CD14-positive monocyte (primary cell): ENCODE measurements around the gene TMEM132D. TPM values are rescaled to one million over a fixed set of nuclear protein-coding genes. Genes with fewer than 3 reads are reported as not detected.

Experiments used
- DNase-seq, 3 donors: peaks; one replicate each; pipeline ENCODE4 v3.0.0-alpha.2; 2011 to 2022
- H2AFZ ChIP-seq: 2 replicates; pipeline ENCODE4 v1.6.0; 2012; ENCODE audit warnings: mild to moderate bottlenecking, low read depth, low read length, inconsistent platforms; ENCODE audit not compliant: insufficient read depth, poor library complexity, severe bottlenecking
- H3K27ac ChIP-seq, 2 donors: 1 replicate in 1 of 2; 2 replicates in 1 of 2; pipeline ENCODE4 v1.5.1; 2012 to 2013; ENCODE audit warnings: low read length in 2 of 2, control low read depth in 1 of 2, inconsistent platforms in 1 of 2, low read depth in 1 of 2, mild to moderate bottlenecking in 1 of 2
- H3K27me3 ChIP-seq, 2 donors: one replicate each; pipeline versions ENCODE4 v1.6.0 to v1.6.1; 2011 to 2013; ENCODE audit warnings: low read length in 2 of 2; ENCODE audit not compliant: control insufficient read depth in 2 of 2, insufficient read depth in 2 of 2
- H3K36me3 ChIP-seq, 2 donors: replicated peaks in 1 of 2; 1 replicate in 1 of 2; 2 replicates in 1 of 2; pipeline versions ENCODE4 v1.5.1 to v1.6.1; 2012 to 2013; ENCODE audit warnings: low read length in 2 of 2, control low read depth in 1 of 2, inconsistent platforms in 1 of 2, mild to moderate bottlenecking in 1 of 2; ENCODE audit not compliant: insufficient read depth in 2 of 2, control insufficient read depth in 1 of 2
- H3K4me1 ChIP-seq, 2 donors: 1 replicate in 1 of 2; 2 replicates in 1 of 2; pipeline versions ENCODE4 v1.5.1 to v1.6.1; 2012 to 2013; ENCODE audit warnings: low read length in 2 of 2, control low read depth in 1 of 2, inconsistent platforms in 1 of 2, mild to moderate bottlenecking in 1 of 2, moderate library complexity in 1 of 2; ENCODE audit not compliant: insufficient read depth in 2 of 2, control insufficient read depth in 1 of 2
- H3K4me2 ChIP-seq: replicated peaks from 2 replicates; pipeline ENCODE3; 2012; ENCODE audit warnings: low read length, moderate library complexity, mild to moderate bottlenecking; ENCODE audit not compliant: poor library complexity, severe bottlenecking; ENCODE audit errors: extremely low read depth
- H3K4me3 ChIP-seq, 3 experiments: fragments of 200-600 bp in 1 of 3; sonication (generic) in 1 of 3; replicated peaks in 1 of 3; 1 replicate in 2 of 3; 2 replicates in 1 of 3; pipeline ENCODE4 v1.5.1; 2011 to 2013; ENCODE audit warnings: low read length in 3 of 3, mild to moderate bottlenecking in 3 of 3, control low read depth in 2 of 3, low read depth in 2 of 3, inconsistent platforms in 1 of 3, moderate library complexity in 1 of 3
- H3K79me2 ChIP-seq: 2 replicates; pipeline ENCODE4 v1.6.0; 2012; ENCODE audit warnings: mild to moderate bottlenecking, control low read depth, inconsistent platforms, low read length, moderate library complexity; ENCODE audit not compliant: insufficient read depth
- H3K9ac ChIP-seq: 2 replicates; pipeline ENCODE4 v1.6.0; 2017; ENCODE audit warnings: low read length, mild to moderate bottlenecking; ENCODE audit not compliant: insufficient read depth, poor library complexity, severe bottlenecking
- H3K9me3 ChIP-seq, 2 donors: replicated peaks in 1 of 2; 1 replicate in 1 of 2; 2 replicates in 1 of 2; pipeline versions ENCODE4 v1.5.1 to v1.6.1; 2012 to 2013; ENCODE audit warnings: low read length in 2 of 2, control low read depth in 1 of 2; ENCODE audit not compliant: control insufficient read depth in 1 of 2, insufficient read depth in 1 of 2
- H4K20me1 ChIP-seq: 2 replicates; pipeline ENCODE4 v1.6.0; 2012; ENCODE audit warnings: mild to moderate bottlenecking, low read length, control low read depth, moderate library complexity; ENCODE audit not compliant: insufficient read depth
- H3K27ac Mint-ChIP-seq, 7 donors: one replicate each; pipeline ENCODE4 v1.8.0; 2020; ENCODE audit warnings: mild to moderate bottlenecking in 7 of 7, mixed read lengths in 7 of 7, moderate library complexity in 6 of 7, inconsistent platforms in 2 of 7
- H3K27me3 Mint-ChIP-seq, 3 donors: one replicate each; pipeline ENCODE4 v1.8.0; 2021 to 2022; ENCODE audit warnings: low read depth in 3 of 3, mild to moderate bottlenecking in 3 of 3, mixed read lengths in 3 of 3, moderate library complexity in 3 of 3, inconsistent platforms in 1 of 3
- H3K36me3 Mint-ChIP-seq, 2 donors: one replicate each; pipeline ENCODE4 v1.8.0; 2020; ENCODE audit warnings: mixed read lengths in 2 of 2, inconsistent platforms in 1 of 2, mild to moderate bottlenecking in 1 of 2
- H3K4me1 Mint-ChIP-seq: one replicate; pipeline ENCODE4 v1.8.0; 2020; ENCODE audit warnings: mild to moderate bottlenecking, mixed read lengths
- H3K4me3 Mint-ChIP-seq, 2 donors: one replicate each; pipeline ENCODE4 v1.8.0; 2020; ENCODE audit warnings: mild to moderate bottlenecking in 2 of 2, mixed read lengths in 2 of 2, moderate library complexity in 1 of 2
- H3K9me3 Mint-ChIP-seq, 7 donors: one replicate each; pipeline ENCODE4 v1.8.0; 2020 to 2022; ENCODE audit warnings: mixed read lengths in 7 of 7, mild to moderate bottlenecking in 6 of 7, moderate library complexity in 6 of 7, inconsistent platforms in 2 of 7
- WGBS: methylation state at CpG from one replicate; pipeline ENCODE4 v1.1.5; 2013; ENCODE audit warnings: missing lambda C conversion rate; ENCODE audit not compliant: insufficient coverage; 5-methylcytosine and 5-hydroxymethylcytosine counted together
- intact Hi-C, 2 donors: fragments of 100-400 bp; cut with micrococcal nuclease; formaldehyde crosslinking; loops; one replicate each; pipeline versions ENCODE4 v1.15.0 to v1.15.1; 2023
- polyA plus RNA-seq, 3 donors: library from polyadenylated mRNA; depleted of rRNA in 1 of 3; unstranded in 2 of 3; stranded (reverse) in 1 of 3; fragments of 300-500 nt in 2 of 3; fragments of >200 nt in 1 of 3; fragmentation: Illumina TruSeq in 2 of 3; gene quantifications; 1 replicate in 2 of 3; 2 replicates in 1 of 3; pipeline ENCODE4 v1.2.3, GENCODE V29; 2012 to 2021
- TF ChIP-seq, protein P1 (sequence below): fragments of 200-600 bp; IDR thresholded peaks from one replicate; pipeline ENCODE4 v1.8.0; 2022; ENCODE audit warnings: antibody characterized with exemption, mild to moderate bottlenecking

TMEM132D gene
- polyA plus RNA-seq, 3 donors = 0.04 TPM; not detected in 2

DNA sequence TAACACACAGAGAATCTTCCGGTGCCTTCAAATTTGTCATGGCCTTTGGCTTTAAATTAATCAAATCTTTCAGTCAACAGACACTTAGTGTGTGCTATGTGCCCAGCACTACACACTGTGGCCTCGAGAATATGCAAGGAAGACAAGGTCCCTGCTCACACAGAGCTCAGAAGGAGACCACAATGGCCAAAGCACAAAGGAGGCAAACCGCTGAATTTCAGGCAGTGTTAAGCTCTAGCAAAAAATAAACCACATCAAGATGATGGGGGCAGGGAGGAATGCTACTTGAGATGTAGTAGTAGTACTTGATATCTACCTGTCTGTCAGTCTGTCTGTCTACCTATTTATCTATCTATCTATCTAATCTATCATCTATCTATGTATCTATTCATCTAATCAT, 227.9 kb downstream of the TMEM132D start:
- H3K36me3 ChIP-seq = no peaks in the 10 kb centered on the region
- intact Hi-C loops = no loop called here
- no peak overlapping the region for H3K27ac Mint-ChIP-seq
- H3K4me3 ChIP-seq = no peak overlapping the region
- H3K27me3 ChIP-seq = no peaks in the 10 kb centered on the region
- no peaks in the 10 kb centered on the region for H4K20me1 ChIP-seq
- peaks cover 15 to 34% of the 10 kb centered on the region in 2 donors for H3K9me3 ChIP-seq
- no peaks in the 10 kb centered on the region for H3K36me3 Mint-ChIP-seq
- H3K9me3 Mint-ChIP-seq = peaks cover 1 to 12% (median 5%) of the 10 kb centered on the region in 7 donors
- WGBS = 89% methylated on average over 1 of the region's 3 CpGs
- DNase-seq = no peak
- H3K4me2 ChIP-seq = no peak overlapping the region
- no peak overlapping the region for H2AFZ ChIP-seq
- no peaks in the 10 kb centered on the region for H3K4me1 Mint-ChIP-seq
- TF ChIP-seq, protein P1, sequence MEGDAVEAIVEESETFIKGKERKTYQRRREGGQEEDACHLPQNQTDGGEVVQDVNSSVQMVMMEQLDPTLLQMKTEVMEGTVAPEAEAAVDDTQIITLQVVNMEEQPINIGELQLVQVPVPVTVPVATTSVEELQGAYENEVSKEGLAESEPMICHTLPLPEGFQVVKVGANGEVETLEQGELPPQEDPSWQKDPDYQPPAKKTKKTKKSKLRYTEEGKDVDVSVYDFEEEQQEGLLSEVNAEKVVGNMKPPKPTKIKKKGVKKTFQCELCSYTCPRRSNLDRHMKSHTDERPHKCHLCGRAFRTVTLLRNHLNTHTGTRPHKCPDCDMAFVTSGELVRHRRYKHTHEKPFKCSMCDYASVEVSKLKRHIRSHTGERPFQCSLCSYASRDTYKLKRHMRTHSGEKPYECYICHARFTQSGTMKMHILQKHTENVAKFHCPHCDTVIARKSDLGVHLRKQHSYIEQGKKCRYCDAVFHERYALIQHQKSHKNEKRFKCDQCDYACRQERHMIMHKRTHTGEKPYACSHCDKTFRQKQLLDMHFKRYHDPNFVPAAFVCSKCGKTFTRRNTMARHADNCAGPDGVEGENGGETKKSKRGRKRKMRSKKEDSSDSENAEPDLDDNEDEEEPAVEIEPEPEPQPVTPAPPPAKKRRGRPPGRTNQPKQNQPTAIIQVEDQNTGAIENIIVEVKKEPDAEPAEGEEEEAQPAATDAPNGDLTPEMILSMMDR = no peak
- no peak overlapping the region for H3K27ac ChIP-seq
- no peaks in the 10 kb centered on the region for H3K79me2 ChIP-seq
- H3K4me3 Mint-ChIP-seq = no peak overlapping the region
- no peaks in the 10 kb centered on the region for H3K27me3 Mint-ChIP-seq
- H3K4me1 ChIP-seq = no peaks in the 10 kb centered on the region
- H3K9ac ChIP-seq = no peak overlapping the region

- H3K9ac ChIP-seq = no peak overlapping the region
- intact Hi-C loops = no loop called here
- H3K27ac ChIP-seq = no peak overlapping the region
- Mint-ChIP-seq H3K4me3 (no peak overlapping the region), H3K4me1 (no peaks in the 10 kb centered on the region), H3K36me3 (no peaks in the 10 kb centered on the region), H3K27me3 (no peaks in the 10 kb centered on the region), H3K27ac (no peak overlapping the region), H3K9me3 (peaks cover 1 to 11% (median 5%) of the 10 kb centered on the region in 7 donors)
- no peaks in the 10 kb centered on the region for H3K36me3 ChIP-seq
- H3K4me2 ChIP-seq = no peak overlapping the region
- TF ChIP-seq, protein P1 = no peak
- no peak overlapping the region for H2AFZ ChIP-seq
- H4K20me1 ChIP-seq = no peaks in the 10 kb centered on the region
- no peaks in the 10 kb centered on the region for H3K79me2 ChIP-seq
- H3K4me1 ChIP-seq = no peaks in the 10 kb centered on the region
- 100% methylated on average over 1 of the region's 4 CpGs for WGBS
- peaks cover 12 to 32% of the 10 kb centered on the region in 2 donors for H3K9me3 ChIP-seq
- H3K4me3 ChIP-seq = no peak overlapping the region
- no peak for DNase-seq
- H3K27me3 ChIP-seq = no peaks in the 10 kb centered on the region
Observed at GRCh38 chr12:129675496-129675895, 228.3 kb downstream of the TMEM132D start.
